NCI-H1105 treated with DMSO at 0.1 percent for 48 hours (cell line): ENCODE data around the gene IQCN.
A peak's percentile ranks its signal among the peaks of the same experiment; 100 is the strongest.

Source experiments
- DNase-seq: peaks from one replicate; lab custom pipeline; 2025; lab: John Stamatoyannopoulos, UW

Gene IQCN

DNA sequence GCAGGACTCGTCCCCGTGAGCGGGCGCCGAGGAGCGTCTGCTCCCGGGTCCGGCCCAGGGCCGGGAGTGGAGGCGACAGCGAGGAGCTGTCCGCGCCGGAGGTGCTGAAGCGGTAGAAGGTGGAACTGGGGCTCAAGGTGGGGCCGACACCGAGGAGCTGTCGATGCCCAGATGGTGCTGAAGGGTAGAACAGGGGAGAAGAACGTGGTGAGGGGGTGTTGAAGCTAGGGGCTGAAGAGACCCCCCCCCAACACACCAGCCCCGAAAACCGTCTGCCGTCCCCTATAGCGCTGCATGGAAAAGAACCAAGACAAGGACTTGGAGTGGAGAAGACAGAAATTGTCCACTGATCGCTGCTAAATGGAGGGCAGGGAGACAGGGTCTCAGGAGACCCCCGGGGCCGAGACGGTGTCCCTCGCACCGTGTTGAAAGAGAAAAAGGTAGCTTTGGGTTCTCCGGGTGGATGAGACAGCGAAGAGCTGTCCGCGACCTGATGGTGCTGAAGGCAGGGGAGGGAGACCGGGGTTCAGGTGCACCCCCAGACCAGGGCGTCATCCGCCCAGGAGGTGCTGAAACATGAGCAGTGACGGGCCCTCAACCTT, 40.9 kb downstream of the IQCN start:
- peak; percentile 42 for DNase-seq

GRCh38 chr19:18232540-18233223, 41.6 kb downstream of the IQCN start:
- peak; percentile 52 for DNase-seq

DNA sequence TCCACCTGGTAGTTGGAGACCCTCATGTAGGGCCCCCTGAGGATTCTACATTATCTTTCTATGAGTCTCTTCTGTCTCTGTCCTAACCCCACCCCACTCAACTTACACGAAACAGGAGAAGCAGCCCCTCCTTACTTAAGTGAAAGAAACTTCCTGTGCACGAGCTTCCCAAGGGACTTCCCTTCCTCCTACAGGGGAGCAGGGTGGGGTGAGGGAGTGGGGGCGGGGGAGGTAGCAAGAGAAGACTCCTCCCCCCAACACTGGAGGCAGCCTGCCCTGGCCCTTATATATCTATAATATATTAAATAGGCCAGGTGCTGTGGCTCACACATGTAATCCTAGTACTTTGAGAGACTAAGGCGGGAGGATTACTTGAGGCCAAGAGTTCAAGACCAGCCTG, 42.5 kb downstream of the IQCN start:
- no peak for DNase-seq

DNA sequence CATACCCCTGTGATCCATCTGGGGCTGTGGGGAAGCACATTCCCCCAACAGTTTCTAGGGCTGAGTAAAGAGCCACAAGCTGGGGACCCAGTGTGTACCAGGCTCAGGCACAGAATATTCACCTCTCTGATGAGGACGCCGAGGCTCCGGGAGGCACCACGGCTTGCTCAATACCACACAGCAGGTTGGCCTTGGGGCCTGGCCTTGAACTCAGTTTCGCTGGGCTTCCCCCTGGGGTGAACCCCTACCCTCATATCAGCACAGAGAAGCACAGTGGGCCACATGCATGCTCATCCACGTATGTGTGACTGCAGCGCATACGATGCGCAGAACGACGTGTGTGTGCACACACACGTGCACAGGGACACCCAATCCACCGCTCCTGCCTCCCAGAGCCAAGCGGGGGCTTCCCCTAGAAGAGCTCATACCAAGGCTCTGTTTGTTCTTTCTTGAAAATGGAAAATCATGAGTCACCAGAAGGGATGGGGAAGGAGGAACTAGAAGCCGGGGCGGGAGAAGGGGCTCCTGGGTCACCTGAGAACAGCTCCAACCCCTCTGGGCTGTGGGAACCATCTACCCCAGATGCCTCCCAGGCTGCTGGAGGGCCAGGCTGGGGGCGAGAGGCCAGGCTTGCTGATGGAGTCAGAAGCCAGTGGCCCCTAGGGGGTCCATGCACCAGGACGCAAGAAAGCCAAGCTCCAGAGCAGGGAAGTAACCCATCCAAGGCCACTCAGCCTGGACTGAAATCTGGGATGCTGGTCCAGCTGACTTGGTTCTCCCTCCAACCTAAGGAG, 43.1 kb downstream of the IQCN start:
- DNase-seq: no peak

- no peak for DNase-seq
Observed at GRCh38 chr19:18229915-18230314, 44.3 kb downstream of the IQCN start.

DNA sequence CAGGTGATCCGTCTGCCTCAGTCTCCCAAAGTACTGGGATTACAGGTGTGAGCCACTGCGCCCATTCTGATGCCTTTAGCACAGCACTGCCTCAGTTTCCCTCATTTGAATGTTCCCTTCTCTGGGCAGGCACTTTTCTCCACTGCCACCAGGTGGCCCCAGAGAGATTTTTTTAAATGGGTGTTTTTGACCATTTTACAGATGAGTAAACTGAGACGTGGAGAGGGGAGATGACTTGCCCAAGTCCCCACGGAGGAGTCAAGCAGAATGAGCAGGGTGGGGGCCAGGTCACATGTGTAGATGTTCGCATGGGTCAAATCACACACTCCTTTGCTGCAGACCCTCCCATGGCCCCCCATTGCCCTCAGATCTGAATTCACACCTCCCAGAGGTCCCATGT, 44.8 kb downstream of the IQCN start:
- no peak for DNase-seq

DNA sequence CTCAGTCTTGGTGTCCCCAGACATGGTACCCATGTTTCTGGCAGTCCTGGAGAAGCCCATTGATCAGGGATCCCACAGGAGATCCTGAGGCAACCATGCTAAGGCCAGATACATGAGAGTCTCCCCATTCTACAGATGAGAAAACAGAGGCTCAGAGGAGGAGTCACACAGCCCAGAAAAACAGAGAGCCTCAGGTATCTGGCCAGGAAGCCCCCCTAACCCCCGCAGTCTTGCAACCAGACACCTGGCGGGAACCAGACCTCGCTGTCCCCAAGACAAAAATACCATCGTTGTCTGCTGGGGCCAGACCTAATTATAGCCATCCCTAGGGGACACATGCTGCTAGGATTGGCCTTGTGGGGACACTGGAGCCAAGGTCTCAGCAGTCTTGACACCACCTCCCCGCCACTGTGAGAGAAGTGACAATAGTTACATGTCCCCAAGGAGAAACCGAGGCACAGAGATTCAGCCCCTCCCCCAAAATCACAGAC, 46.4 kb downstream of the IQCN start:
- no peak for DNase-seq

- no peak for DNase-seq
Observed at GRCh38 chr19:18226956-18227780, 47.1 kb downstream of the IQCN start.

GRCh38 chr19:18225702-18226468, 48.4 kb downstream of the IQCN start, which contains the start of gene PDE4C:
Gene PDE4C (minus strand): TSS chr19:18226438. CDS start chr19:18226415, 23 bp downstream.
- DNase-seq: no peak

- DNase-seq: no peak
Observed at GRCh38 chr19:18225355-18225701, 48.9 kb downstream of the IQCN start.

- DNase-seq: peak; percentile 97
Observed at GRCh38 chr19:18224525-18225354, 49.5 kb downstream of the IQCN start.

DNA sequence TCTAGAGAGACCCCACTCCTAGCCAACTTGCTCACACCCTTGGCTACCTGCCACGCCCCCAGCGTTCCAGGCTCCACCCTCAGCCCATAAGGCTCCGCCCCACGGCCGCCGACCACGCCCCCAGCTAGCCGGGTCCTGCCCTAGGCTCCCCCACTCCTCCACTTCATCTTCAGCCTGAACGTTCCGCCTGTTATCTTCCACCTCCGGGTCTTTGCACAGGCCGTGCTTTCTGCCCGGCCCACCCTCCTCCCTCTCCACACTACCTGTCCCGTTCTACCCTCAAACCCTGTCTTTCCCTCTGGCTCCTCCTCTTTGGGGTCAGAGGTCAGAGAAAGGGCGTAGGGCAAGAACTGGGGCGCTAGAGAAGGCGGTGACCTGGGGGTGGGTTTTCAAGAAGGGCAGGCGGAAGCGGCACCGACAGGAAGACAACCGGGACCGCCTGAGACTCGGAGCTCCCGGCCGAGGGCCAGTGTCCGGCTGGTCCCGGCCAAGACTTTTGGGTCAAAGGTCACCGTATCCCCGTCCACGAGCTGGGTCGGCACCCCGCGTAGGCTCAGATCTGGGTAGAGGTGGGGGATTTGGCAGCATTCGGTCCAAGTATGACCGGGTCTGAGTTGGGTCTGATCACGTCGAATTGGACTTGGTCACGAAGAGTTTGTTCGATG, 50.3 kb downstream of the IQCN start:
- no peak for DNase-seq

GRCh38 chr19:18221815-18222725, 52.2 kb downstream of the IQCN start:
- DNase-seq: no peak

DNA sequence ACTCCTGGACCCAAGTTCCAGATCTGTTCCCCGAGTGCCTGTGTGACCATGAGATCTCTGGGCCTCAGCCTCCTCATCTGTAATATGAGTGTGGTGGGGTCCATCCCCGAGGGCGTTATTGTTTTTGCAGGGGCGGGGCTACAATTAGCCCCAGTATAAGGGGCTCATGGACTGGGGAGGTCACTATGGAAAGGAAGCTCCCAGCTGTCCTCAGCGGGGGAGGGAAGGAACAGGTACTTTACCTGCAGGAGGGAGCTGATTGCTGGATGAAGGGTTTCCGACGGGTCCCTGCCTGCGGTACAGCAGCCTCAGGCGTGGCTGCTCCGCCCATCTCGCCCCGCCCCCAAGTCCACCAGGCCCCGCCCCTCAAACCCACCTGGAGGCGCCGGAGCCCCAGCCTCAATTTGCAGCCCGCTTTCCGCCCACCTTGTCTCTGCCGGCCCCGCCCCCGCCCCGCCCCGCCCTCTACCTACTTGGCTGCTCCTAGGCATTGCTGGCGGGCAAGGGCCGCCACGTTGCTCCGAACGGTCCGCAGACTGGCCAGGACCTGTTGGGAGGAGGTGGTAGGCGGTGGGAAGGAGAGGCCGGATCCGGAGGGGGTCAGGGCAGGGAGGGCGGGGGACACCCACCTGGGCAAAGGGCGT, 53.5 kb downstream of the IQCN start:
- DNase-seq: peak; percentile 42

- DNase-seq: no peak
Observed at GRCh38 chr19:18219911-18220631, 54.2 kb downstream of the IQCN start.

DNA sequence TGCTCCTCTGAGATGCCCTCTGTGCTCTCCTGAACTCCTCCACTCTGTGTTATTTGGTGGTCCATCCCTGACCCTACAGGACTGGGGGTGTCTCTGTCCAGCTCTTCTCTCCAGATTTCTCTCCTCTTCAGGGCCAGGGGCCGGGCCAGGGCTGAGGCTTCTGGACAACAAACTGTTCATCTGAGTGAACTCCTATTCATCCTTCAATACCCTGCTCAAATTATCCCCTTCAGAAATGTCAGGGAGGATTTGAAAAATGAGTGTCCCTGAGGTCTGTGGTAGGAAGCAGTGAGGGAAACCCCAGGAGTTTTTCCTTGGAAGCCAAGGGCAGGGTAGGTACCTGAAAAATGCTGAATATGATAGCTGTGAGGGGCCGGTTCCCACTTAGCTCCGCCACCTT, 55.7 kb downstream of the IQCN start:
- no peak for DNase-seq

GRCh38 chr19:18218159-18218558, 56.1 kb downstream of the IQCN start:
- no peak for DNase-seq

DNA sequence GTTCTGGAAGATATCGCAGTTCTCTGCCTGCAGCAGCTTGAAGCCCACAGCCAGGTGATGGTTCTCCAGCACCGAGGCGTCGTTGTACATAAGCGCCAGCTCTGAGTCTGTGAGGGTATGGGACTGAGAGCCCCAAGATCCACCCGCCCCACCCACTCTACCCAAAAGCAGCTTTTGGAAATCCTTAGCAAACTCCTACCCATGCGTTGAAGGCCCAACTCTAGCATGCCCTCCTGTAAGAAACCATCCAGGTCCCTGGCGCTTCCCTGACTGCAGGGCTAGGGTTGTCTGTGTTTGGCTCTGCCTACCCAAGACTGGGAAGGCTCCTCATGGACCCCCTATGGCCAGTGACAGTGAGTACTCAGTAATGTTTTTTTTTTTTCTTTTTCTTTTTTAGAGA, 57.5 kb downstream of the IQCN start:
- no peak for DNase-seq
